Liver (tissue), 3 donors: Measurements from ENCODE around the gene RABEP1.

Experiments used
- GABPA ChIP-seq, 2 donors: IDR thresholded peaks in 1 of 2; conservative IDR thresholded peaks in 1 of 2; 2 replicates each; pipeline ENCODE4 v1.6.1; 2016; ENCODE audit warnings: antibody characterized with exemption in 2 of 2, mild to moderate bottlenecking in 1 of 2, moderate library complexity in 1 of 2
- MAX ChIP-seq: IDR thresholded peaks from 2 replicates; pipeline ENCODE4 v1.6.1; 2016; ENCODE audit warnings: antibody characterized with exemption
- RAD21 ChIP-seq, 2 donors: IDR thresholded peaks; 2 replicates each; pipeline ENCODE4 v1.6.1; 2016; ENCODE audit warnings: antibody characterized with exemption in 2 of 2, mild to moderate bottlenecking in 2 of 2
- REST ChIP-seq: IDR thresholded peaks from 2 replicates; pipeline ENCODE4 v1.6.1; 2016; ENCODE audit warnings: antibody characterized with exemption, mild to moderate bottlenecking
- RXRA ChIP-seq, 2 donors: IDR thresholded peaks; 2 replicates each; pipeline ENCODE4 v1.6.1; 2017 to 2018; ENCODE audit warnings: antibody characterized with exemption in 2 of 2, mild to moderate bottlenecking in 1 of 2
- SP1 ChIP-seq: IDR thresholded peaks from 2 replicates; pipeline ENCODE4 v1.6.1; 2018; ENCODE audit warnings: antibody characterized with exemption, mild to moderate bottlenecking
- TAF1 ChIP-seq: conservative IDR thresholded peaks from 2 replicates; pipeline ENCODE4 v1.6.1; 2016; ENCODE audit warnings: antibody characterized with exemption, mild to moderate bottlenecking
- YY1 ChIP-seq: IDR thresholded peaks from 2 replicates; pipeline ENCODE4 v1.6.1; 2016; ENCODE audit warnings: antibody characterized with exemption, mild to moderate bottlenecking
- TF ChIP-seq, protein P1 (sequence below): fragments of 150-350 bp; IDR thresholded peaks from 2 replicates; pipeline ENCODE4 v1.5.1; 2017; ENCODE audit warnings: improper control_type of control experiment, low read depth, low read length; ENCODE audit not compliant: missing input control
- TF ChIP-seq, protein P2 (sequence below): IDR thresholded peaks from 2 replicates; pipeline ENCODE4 v1.6.1; 2016; ENCODE audit warnings: antibody characterized with exemption
- donor health status: healthy.
- donor health status: healthy.

DNA sequence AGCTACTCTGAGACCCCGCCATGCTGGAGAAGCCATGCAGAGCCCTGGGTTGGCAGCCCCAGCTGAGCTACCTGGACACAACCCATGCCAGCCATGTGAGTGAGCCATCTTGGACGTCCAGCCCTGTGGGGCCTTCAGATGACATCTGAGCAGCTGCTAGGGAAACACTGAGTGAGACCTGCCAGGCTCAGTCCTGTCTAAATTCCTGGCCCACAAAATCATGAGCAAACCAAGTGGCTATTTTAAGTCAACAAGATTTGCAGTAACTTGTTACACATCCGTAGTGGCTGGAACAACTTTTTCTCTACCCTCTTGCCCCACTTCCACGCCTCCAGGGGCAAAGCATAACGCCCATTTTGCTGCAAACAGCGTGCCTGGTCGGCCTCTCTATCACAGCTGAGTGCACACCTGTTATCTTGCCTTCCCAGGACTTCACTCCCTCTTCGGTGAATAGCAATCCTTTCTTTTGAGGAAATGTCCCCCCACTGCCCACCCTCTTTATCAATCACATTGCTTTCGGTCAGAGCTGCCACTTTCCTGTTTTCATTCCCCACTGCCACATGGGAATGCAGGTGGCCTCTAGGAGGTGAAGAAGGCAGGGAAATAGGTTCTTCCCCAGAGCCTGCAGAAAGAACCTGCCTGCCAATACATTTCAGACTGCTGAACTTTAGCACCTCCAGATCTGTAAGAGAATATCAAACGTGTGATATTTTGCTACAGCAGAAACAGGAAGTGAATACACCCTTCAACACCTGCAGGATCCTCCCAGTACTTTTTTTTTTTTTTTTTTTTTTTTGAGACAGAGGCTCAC lies 40.0 kb upstream of the RABEP1 start:
- TF ChIP-seq, protein P1, sequence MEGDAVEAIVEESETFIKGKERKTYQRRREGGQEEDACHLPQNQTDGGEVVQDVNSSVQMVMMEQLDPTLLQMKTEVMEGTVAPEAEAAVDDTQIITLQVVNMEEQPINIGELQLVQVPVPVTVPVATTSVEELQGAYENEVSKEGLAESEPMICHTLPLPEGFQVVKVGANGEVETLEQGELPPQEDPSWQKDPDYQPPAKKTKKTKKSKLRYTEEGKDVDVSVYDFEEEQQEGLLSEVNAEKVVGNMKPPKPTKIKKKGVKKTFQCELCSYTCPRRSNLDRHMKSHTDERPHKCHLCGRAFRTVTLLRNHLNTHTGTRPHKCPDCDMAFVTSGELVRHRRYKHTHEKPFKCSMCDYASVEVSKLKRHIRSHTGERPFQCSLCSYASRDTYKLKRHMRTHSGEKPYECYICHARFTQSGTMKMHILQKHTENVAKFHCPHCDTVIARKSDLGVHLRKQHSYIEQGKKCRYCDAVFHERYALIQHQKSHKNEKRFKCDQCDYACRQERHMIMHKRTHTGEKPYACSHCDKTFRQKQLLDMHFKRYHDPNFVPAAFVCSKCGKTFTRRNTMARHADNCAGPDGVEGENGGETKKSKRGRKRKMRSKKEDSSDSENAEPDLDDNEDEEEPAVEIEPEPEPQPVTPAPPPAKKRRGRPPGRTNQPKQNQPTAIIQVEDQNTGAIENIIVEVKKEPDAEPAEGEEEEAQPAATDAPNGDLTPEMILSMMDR: no peak
- no peak for TF ChIP-seq GABPA (IDR thresholded peaks at IDR 0.05 in 1 of 2, conservative IDR thresholded peaks at IDR 0.05 in 1 of 2)
- no peak for TF ChIP-seq REST
- TF ChIP-seq MAX: no peak
- no peak for TF ChIP-seq TAF1
- no peak for TF ChIP-seq RAD21 (IDR thresholded peaks at IDR 0.05)
- no peak for TF ChIP-seq YY1
- TF ChIP-seq RXRA (IDR thresholded peaks at IDR 0.05): no peak
- no peak for TF ChIP-seq SP1
- TF ChIP-seq, protein P2, sequence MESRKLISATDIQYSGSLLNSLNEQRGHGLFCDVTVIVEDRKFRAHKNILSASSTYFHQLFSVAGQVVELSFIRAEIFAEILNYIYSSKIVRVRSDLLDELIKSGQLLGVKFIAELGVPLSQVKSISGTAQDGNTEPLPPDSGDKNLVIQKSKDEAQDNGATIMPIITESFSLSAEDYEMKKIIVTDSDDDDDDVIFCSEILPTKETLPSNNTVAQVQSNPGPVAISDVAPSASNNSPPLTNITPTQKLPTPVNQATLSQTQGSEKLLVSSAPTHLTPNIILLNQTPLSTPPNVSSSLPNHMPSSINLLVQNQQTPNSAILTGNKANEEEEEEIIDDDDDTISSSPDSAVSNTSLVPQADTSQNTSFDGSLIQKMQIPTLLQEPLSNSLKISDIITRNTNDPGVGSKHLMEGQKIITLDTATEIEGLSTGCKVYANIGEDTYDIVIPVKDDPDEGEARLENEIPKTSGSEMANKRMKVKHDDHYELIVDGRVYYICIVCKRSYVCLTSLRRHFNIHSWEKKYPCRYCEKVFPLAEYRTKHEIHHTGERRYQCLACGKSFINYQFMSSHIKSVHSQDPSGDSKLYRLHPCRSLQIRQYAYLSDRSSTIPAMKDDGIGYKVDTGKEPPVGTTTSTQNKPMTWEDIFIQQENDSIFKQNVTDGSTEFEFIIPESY: no peak
